ENCODE data around the gene HHATL. TPM values are rescaled to one million over a fixed set of nuclear protein-coding genes. Genes with fewer than 3 reads are reported as not detected.

Gene HHATL
- total RNA-seq, 5 donors from 2014 or later (not counting 1 experiment from before 2014, with no cell fraction given) = not detected

DNA sequence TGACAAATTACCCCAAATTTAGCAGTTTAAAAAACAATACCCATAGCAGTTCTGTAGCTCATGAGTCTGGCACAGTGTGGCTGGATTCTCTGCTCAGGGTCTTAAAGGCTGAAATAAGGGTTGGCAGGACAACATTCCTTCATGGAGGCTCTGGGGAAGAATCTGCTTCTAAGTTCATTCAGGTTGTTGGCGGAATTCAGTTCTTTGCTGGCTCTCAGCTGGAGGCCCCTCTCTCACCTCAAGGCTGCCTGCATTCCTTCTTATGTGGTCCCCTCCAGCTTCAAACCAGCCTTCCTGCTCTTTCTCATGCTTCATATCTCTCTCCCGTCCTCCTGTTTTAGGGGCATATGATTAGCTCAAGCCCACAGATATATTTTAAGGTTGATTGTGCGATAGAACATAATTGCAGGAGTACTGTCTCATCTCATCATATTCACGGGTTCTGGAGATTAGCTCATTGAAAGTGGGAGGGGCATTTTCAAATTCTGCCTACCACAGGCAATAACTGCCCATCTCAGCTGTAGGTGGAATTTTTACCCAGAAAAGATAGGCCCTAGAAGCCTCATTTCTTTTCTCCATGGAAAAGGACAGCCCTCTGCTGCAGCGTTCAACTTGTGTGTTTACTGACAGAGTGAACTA, 54.7 kb downstream of the HHATL start:
- Mint-ChIP-seq H3K4me1 (peaks cover 7 to 22% (median 8%) of the 10 kb centered on the region in 3 donors), H3K27ac (peak overlapping the region; percentile 2 to 41), H3K4me3 (no peak overlapping the region), H3K27me3 (no peaks in the 10 kb centered on the region), H3K36me3 (peaks cover 39% of the 10 kb centered on the region), H3K9me3 (no peaks in the 10 kb centered on the region)
- Histone ChIP-seq H3K27ac (ENCODE audit: low read length) (no peak overlapping the region), H3K36me3 (ENCODE audit: control insufficient read depth in 2 of 2, extremely low read depth in 1 of 2, insufficient read depth in 1 of 2, low read length in 1 of 2) (peaks cover 5 to 48% of the 10 kb centered on the region in 2 donors), H3K4me1 (ENCODE audit: control insufficient read depth in 1 of 2, extremely low read depth in 1 of 2, insufficient read depth in 2 of 2, low read length in 2 of 2) (peaks cover 0 to 6% of the 10 kb centered on the region in 2 experiments), H3K4me3 (ENCODE audit: control insufficient read depth in 1 of 2, extremely low read depth in 1 of 2, low read length in 1 of 2) (no peak overlapping the region), H3K9me3 (no peaks in the 10 kb centered on the region), H3K27me3 (replicated peaks in 1 of 2; ENCODE audit: control insufficient read depth in 2 of 2, extremely low read depth in 1 of 2, insufficient read depth in 2 of 2, low read length in 1 of 2) (peaks cover 0 to 5% of the 10 kb centered on the region in 2 experiments)
- ATAC-seq (replicated peaks in 1 of 4) (no peak), DNase-seq (no peak)
- WGBS (ENCODE audit: insufficient coverage) = 100% methylated on average over 1 of the region's 5 CpGs
- CTCF ChIA-PET = no interaction called here
- POLR2A ChIA-PET = no interaction called here

Other genes with a start within 250 kb of the HHATL start
- 10 to 100 TPM; 68.0 to 92.4 (median 76.1) TPM for gene VIPR1, start 200.2 kb downstream of the HHATL start, total RNA-seq
- 10 to 100 TPM; 50.1 to 71.2 (median 53.6) TPM for gene SEC22C, start 120.8 kb downstream of the HHATL start, total RNA-seq
- gene SS18L2, start 111.9 kb downstream of the HHATL start, total RNA-seq = 10 to 100 TPM; 33.0 to 52.6 (median 46.4) TPM
- 100 to 1,000 TPM; 185 to 252 (median 209) TPM for gene NKTR, start 102.1 kb downstream of the HHATL start, total RNA-seq
- 1 to 10 TPM in 2 of 5 donors, under 1 TPM in 3; 0.53 to 1.2 (median 0.98) TPM for gene ZBTB47, start 49.1 kb downstream of the HHATL start, total RNA-seq
- not detected for gene KLHL40, start 17.3 kb downstream of the HHATL start, total RNA-seq
- 1 to 10 TPM in 3 of 5 donors, under 1 TPM in 1, not detected in 1; 0.28 to 2.1 (median 1.3) TPM for gene CCDC13, start 70.5 kb upstream of the HHATL start, total RNA-seq
- gene HIGD1A, start 101.7 kb upstream of the HHATL start, total RNA-seq = 10 to 100 TPM; 17.3 to 27.8 (median 24.3) TPM
- gene ACKR2, start 106.6 kb upstream of the HHATL start, total RNA-seq = 1 to 10 TPM in 2 of 5 donors, under 1 TPM in 2, not detected in 1; 0.20 to 1.2 (median 0.80) TPM
- under 1 TPM in 3 of 5 donors, not detected in 2; 0.09 to 0.23 (median 0.13) TPM for gene CYP8B1, start 173.1 kb upstream of the HHATL start, total RNA-seq
- gene ZNF662, start 203.3 kb upstream of the HHATL start, total RNA-seq = 1 to 10 TPM in 4 of 5 donors, under 1 TPM in 1; 0.92 to 8.8 (median 3.7) TPM